Measurements from ENCODE around the gene DIP2C.
"Not testable (repeated sequence)": the region's sequence is repeated elsewhere in the genome, so short reads cannot be mapped to it uniquely, and the experiment has no call there.

Gene DIP2C

GRCh38 chr10:327889-328852, 361.3 kb downstream of the DIP2C start:
- ChIA-PET CTCF (no interaction called here), POLR2A (no interaction called here)
- no peak for DNase-seq (ENCODE audit: extremely low spot score)
- TF ChIP-seq ELF4 (IDR thresholded peaks at IDR 0.05): no peak

GRCh38 chr10:326894-327635, 362.4 kb downstream of the DIP2C start:
- CTCF ChIA-PET: no interaction called here
- DNase-seq (ENCODE audit: extremely low spot score): no peak
- POLR2A ChIA-PET: no interaction called here
- TF ChIP-seq FOXA1 (IDR thresholded peaks at IDR 0.05) (no peak), SP1 (IDR thresholded peaks at IDR 0.05) (no peak), ELF4 (IDR thresholded peaks at IDR 0.05) (no peak)

- no peak for DNase-seq (ENCODE audit: extremely low spot score)
- ChIA-PET CTCF (no interaction called here), POLR2A (no interaction called here)
- no peak for TF ChIP-seq CTBP1 (IDR thresholded peaks at IDR 0.05; ENCODE audit: borderline replicate concordance)
- no peak for TF ChIP-seq BHLHE40 (IDR thresholded peaks at IDR 0.05; ENCODE audit: borderline replicate concordance)
- TF ChIP-seq FOXA1 (IDR thresholded peaks at IDR 0.05): no peak
- TF ChIP-seq SP1 (IDR thresholded peaks at IDR 0.05): no peak
- no peak for TF ChIP-seq SUZ12 (IDR thresholded peaks at IDR 0.05)
- no peak for TF ChIP-seq NFRKB (IDR thresholded peaks at IDR 0.05)
- TF ChIP-seq ELF4 (IDR thresholded peaks at IDR 0.05): no peak
- TF ChIP-seq ARNT (IDR thresholded peaks at IDR 0.05): no peak
- no peak for TF ChIP-seq TARDBP (IDR thresholded peaks at IDR 0.05)
- no peak for TF ChIP-seq FOXK2 (IDR thresholded peaks at IDR 0.05)
- TF ChIP-seq HDGF (IDR thresholded peaks at IDR 0.05; ENCODE audit: borderline replicate concordance): no peak
- no peak for TF ChIP-seq L3MBTL2 (conservative IDR thresholded peaks at IDR 0.05)
- TF ChIP-seq FOXM1 (IDR thresholded peaks at IDR 0.05; ENCODE audit: borderline replicate concordance): no peak
- TF ChIP-seq ZNF384 (IDR thresholded peaks at IDR 0.05): no peak
Measured at GRCh38 chr10:326350-326749, 363.1 kb downstream of the DIP2C start.

GRCh38 chr10:325282-325681, 364.2 kb downstream of the DIP2C start:
- no peak for TF ChIP-seq LEF1 (IDR thresholded peaks at IDR 0.05; ENCODE audit: borderline replicate concordance)
- no peak for TF ChIP-seq ARNT (IDR thresholded peaks at IDR 0.05)
- no peak for TF ChIP-seq FOXM1 (IDR thresholded peaks at IDR 0.05; ENCODE audit: borderline replicate concordance)
- TF ChIP-seq ELF4 (IDR thresholded peaks at IDR 0.05): no peak
- TF ChIP-seq BHLHE40 (IDR thresholded peaks at IDR 0.05; ENCODE audit: borderline replicate concordance): no peak
- TF ChIP-seq NFRKB (IDR thresholded peaks at IDR 0.05): no peak
- no peak for TF ChIP-seq ZNF384 (IDR thresholded peaks at IDR 0.05)
- TF ChIP-seq L3MBTL2 (conservative IDR thresholded peaks at IDR 0.05): no peak
- TF ChIP-seq FOXA1 (IDR thresholded peaks at IDR 0.05): no peak
- no peak for TF ChIP-seq SP1 (IDR thresholded peaks at IDR 0.05)
- TF ChIP-seq HDGF (IDR thresholded peaks at IDR 0.05; ENCODE audit: borderline replicate concordance): no peak
- no peak for TF ChIP-seq FOXK2 (IDR thresholded peaks at IDR 0.05)
- no peak for TF ChIP-seq CTBP1 (IDR thresholded peaks at IDR 0.05; ENCODE audit: borderline replicate concordance)
- TF ChIP-seq SUZ12 (IDR thresholded peaks at IDR 0.05): no peak
- TF ChIP-seq TARDBP (IDR thresholded peaks at IDR 0.05): no peak
- no peak for TF ChIP-seq PKNOX1 (IDR thresholded peaks at IDR 0.05)

GRCh38 chr10:324593-324992, 364.9 kb downstream of the DIP2C start:
- ChIA-PET POLR2A (no interaction called here), CTCF (no interaction called here)
- DNase-seq (ENCODE audit: extremely low spot score): no peak
- TF ChIP-seq SP1 (IDR thresholded peaks at IDR 0.05) (no peak), FOXK2 (IDR thresholded peaks at IDR 0.05) (no peak), ARNT (IDR thresholded peaks at IDR 0.05) (no peak), ELF4 (IDR thresholded peaks at IDR 0.05) (no peak), NFRKB (IDR thresholded peaks at IDR 0.05) (no peak), L3MBTL2 (conservative IDR thresholded peaks at IDR 0.05) (no peak), BHLHE40 (IDR thresholded peaks at IDR 0.05; ENCODE audit: borderline replicate concordance) (no peak), TARDBP (IDR thresholded peaks at IDR 0.05) (no peak), FOXM1 (IDR thresholded peaks at IDR 0.05; ENCODE audit: borderline replicate concordance) (no peak), LEF1 (IDR thresholded peaks at IDR 0.05; ENCODE audit: borderline replicate concordance) (no peak), FOXA1 (IDR thresholded peaks at IDR 0.05) (no peak), HDGF (IDR thresholded peaks at IDR 0.05; ENCODE audit: borderline replicate concordance) (no peak), PKNOX1 (IDR thresholded peaks at IDR 0.05) (no peak), SUZ12 (IDR thresholded peaks at IDR 0.05) (no peak), ZNF384 (IDR thresholded peaks at IDR 0.05) (no peak), CTBP1 (IDR thresholded peaks at IDR 0.05; ENCODE audit: borderline replicate concordance) (no peak)

More at GRCh38 chr10:325282-325681, 364.2 kb downstream of the DIP2C start:
- DNase-seq (ENCODE audit: extremely low spot score): no peak
- ChIA-PET POLR2A (no interaction called here), CTCF (no interaction called here)

- TF ChIP-seq BHLHE40 (IDR thresholded peaks at IDR 0.05; ENCODE audit: borderline replicate concordance): no peak
- TF ChIP-seq SUZ12 (IDR thresholded peaks at IDR 0.05): no peak
- no peak for TF ChIP-seq ARNT (IDR thresholded peaks at IDR 0.05)
- no peak for TF ChIP-seq LEF1 (IDR thresholded peaks at IDR 0.05; ENCODE audit: borderline replicate concordance)
- TF ChIP-seq CTBP1 (IDR thresholded peaks at IDR 0.05; ENCODE audit: borderline replicate concordance): no peak
- no peak for TF ChIP-seq ZNF384 (IDR thresholded peaks at IDR 0.05)
- no peak for TF ChIP-seq ELF4 (IDR thresholded peaks at IDR 0.05)
- TF ChIP-seq L3MBTL2 (conservative IDR thresholded peaks at IDR 0.05): no peak
- no peak for TF ChIP-seq FOXA1 (IDR thresholded peaks at IDR 0.05)
- TF ChIP-seq NFRKB (IDR thresholded peaks at IDR 0.05): no peak
- no peak for TF ChIP-seq FOXM1 (IDR thresholded peaks at IDR 0.05; ENCODE audit: borderline replicate concordance)
- DNase-seq (ENCODE audit: extremely low spot score): no peak
- ChIA-PET CTCF (no interaction called here), POLR2A (no interaction called here)
Measured at GRCh38 chr10:323651-324293, 365.7 kb downstream of the DIP2C start.

DNA sequence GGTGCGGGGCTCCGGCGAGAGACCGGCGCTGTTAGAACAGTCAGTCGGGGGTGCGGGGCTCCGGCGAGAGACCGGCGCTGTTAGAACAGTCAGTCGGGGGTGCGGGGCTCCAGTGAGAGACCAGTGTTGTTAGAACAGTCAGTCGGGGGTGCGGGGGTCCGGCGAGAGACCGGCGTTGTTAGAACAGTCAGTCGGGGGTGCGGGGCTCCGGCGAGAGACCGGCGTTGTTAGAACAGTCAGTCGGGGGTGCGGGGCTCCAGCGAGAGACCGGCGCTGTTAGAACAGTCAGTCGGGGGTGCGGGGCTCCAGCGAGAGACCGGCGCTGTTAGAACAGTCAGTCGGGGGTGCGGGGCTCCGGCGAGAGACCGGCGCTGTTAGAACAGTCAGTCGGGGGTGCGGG, 366.4 kb downstream of the DIP2C start:
- CTCF ChIA-PET; POLR2A ChIA-PET; DNase-seq (ENCODE audit: extremely low spot score): not testable (repeated sequence)

All from HEK293T (cell line).